ENCODE data around the gene TPMT.

- TF ChIP-seq CTCF (IDR thresholded peaks at IDR 0.05): no peak
- no peak for TF ChIP-seq POLR2A (IDR thresholded peaks at IDR 0.05)
These were observed 10.9 kb upstream of the TPMT start for GRCh38 chr6:18165751-18166150.
